Measurements from ENCODE around the gene KHK. TPM values are rescaled to one million over a fixed set of nuclear protein-coding genes. Genes with fewer than 3 reads are reported as not detected.

The KHK gene
- total RNA-seq, 1 donor, result 0.36 TPM

DNA sequence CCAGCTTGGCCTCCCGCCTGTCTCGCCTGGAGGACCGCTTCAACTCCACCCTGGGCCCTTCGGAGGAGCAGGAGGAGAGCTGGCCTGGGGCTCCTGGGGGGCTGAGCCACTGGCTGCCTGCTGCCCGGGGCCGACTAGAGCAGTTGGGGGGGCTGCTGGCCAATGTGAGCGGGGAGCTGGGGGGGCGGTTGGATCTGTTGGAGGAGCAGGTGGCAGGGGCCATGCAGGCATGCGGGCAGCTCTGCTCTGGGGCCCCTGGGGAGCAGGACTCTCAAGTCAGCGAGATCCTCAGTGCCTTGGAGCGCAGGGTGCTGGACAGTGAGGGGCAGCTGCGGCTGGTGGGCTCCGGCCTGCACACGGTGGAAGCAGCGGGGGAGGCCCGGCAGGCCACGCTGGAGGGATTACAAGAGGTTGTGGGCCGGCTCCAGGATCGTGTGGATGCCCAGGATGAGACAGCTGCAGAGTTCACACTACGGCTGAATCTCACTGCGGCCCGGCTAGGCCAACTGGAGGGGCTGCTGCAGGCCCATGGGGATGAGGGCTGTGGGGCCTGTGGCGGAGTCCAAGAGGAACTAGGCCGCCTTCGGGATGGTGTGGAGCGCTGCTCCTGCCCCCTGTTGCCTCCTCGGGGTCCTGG lies 3.7 kb upstream of the KHK start:
- Histone ChIP-seq H3K4me3 (ENCODE audit: insufficient read depth, low read length) (no peak overlapping the region), H3K4me1 (ENCODE audit: insufficient read depth, low read length) (peaks cover 30% of the 10 kb centered on the region), H3K27ac (ENCODE audit: low read depth, low read length) (no peak overlapping the region), H3K36me3 (ENCODE audit: insufficient read depth, low read length) (peaks cover 27% of the 10 kb centered on the region), H3K9me3 (ENCODE audit: low read depth, low read length) (no peaks in the 10 kb centered on the region), H4K20me1 (ENCODE audit: insufficient read depth, low read length) (peaks cover 33% of the 10 kb centered on the region), H3K27me3 (ENCODE audit: insufficient read depth, low read length) (no peaks in the 10 kb centered on the region), H3K4me2 (ENCODE audit: insufficient read depth, low read length) (no peak overlapping the region), H3K79me2 (ENCODE audit: insufficient read depth, low read length) (peaks cover 37% of the 10 kb centered on the region), H2AFZ (ENCODE audit: low read length) (no peak overlapping the region)
- DNase-seq (ENCODE audit: insufficient read length, low spot score, missing footprints), result no peak
- TF ChIP-seq, protein P1, sequence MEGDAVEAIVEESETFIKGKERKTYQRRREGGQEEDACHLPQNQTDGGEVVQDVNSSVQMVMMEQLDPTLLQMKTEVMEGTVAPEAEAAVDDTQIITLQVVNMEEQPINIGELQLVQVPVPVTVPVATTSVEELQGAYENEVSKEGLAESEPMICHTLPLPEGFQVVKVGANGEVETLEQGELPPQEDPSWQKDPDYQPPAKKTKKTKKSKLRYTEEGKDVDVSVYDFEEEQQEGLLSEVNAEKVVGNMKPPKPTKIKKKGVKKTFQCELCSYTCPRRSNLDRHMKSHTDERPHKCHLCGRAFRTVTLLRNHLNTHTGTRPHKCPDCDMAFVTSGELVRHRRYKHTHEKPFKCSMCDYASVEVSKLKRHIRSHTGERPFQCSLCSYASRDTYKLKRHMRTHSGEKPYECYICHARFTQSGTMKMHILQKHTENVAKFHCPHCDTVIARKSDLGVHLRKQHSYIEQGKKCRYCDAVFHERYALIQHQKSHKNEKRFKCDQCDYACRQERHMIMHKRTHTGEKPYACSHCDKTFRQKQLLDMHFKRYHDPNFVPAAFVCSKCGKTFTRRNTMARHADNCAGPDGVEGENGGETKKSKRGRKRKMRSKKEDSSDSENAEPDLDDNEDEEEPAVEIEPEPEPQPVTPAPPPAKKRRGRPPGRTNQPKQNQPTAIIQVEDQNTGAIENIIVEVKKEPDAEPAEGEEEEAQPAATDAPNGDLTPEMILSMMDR (IDR thresholded peaks at IDR 0.05; ENCODE audit: extremely low read depth, low read depth, low read length), result no peak

DNA sequence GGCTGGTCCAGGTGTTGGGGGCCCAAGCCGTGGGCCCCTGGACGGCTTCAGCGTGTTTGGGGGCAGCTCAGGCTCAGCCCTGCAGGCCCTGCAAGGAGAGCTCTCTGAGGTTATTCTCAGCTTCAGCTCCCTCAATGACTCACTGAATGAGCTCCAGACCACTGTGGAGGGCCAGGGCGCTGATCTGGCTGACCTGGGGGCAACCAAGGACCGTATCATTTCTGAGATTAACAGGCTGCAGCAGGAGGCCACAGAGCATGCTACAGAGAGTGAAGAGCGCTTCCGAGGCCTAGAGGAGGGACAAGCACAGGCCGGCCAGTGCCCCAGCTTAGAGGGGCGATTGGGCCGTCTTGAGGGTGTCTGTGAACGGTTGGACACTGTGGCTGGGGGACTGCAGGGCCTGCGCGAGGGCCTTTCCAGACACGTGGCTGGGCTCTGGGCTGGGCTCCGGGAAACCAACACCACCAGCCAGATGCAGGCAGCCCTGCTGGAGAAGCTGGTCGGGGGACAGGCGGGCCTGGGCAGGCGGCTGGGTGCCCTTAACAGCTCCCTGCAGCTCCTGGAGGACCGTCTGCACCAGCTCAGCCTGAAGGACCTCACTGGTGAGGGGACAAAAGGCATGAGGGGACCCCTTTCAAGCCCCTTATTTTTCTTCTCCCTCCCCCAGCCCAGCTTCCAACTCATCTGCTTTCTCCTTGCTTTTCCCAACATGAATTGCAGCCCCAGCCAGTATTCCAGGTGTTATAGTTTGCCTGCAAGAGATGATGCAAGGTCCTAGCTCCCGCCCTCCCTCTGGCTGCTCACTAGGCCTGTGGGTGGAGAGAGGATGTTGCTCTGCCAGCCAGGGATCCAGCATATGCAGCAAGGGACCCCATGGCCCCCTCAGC lies 2.9 kb upstream of the KHK start:
- Histone ChIP-seq H3K4me2 (ENCODE audit: insufficient read depth, low read length) (no peak overlapping the region), H3K27me3 (ENCODE audit: insufficient read depth, low read length) (no peaks in the 10 kb centered on the region), H3K9me3 (ENCODE audit: low read depth, low read length) (no peaks in the 10 kb centered on the region), H3K4me3 (ENCODE audit: insufficient read depth, low read length) (no peak overlapping the region), H2AFZ (ENCODE audit: low read length) (no peak overlapping the region), H3K4me1 (ENCODE audit: insufficient read depth, low read length) (peaks cover 27% of the 10 kb centered on the region), H4K20me1 (ENCODE audit: insufficient read depth, low read length) (peaks cover 33% of the 10 kb centered on the region), H3K36me3 (ENCODE audit: insufficient read depth, low read length) (peaks cover 27% of the 10 kb centered on the region), H3K27ac (ENCODE audit: low read depth, low read length) (no peak overlapping the region), H3K79me2 (ENCODE audit: insufficient read depth, low read length) (peaks cover 34% of the 10 kb centered on the region)
- DNase-seq (ENCODE audit: insufficient read length, low spot score, missing footprints), result peak; percentile 77
- TF ChIP-seq, protein P1 (IDR thresholded peaks at IDR 0.05; ENCODE audit: extremely low read depth, low read depth, low read length), result no peak

DNA sequence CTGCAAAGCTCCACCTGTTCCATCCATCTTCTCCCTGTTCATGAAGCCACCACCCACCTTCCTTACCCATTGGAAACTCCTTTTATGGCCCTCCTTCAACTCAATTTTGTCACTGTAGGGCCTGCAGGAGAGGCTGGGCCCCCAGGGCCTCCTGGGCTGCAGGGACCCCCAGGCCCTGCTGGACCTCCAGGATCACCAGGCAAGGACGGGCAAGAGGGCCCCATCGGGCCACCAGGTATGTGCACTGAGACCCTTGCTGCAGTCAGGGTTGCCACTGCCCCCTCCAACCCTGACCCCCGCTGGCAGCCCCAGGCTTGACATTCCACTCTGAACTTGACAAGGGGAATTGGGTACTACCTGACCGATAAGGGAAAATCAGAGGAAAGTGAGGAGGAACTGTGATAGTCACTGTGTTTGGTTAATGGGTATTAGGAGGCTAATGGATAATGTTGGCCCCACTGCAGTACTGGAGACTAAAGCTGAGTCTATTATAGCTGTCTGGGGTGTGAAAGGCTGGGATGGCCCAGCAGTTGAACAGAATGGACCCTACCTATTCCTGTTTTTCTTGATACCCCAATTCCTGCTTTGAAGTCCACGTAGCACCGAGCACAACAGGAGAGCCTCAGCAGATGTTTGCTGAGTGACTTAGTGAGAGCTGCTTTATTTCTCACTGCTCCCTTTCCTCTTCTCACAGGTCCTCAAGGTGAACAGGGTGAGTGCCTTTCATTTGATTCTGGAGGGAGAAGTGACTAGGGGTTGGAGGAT lies 2.1 kb upstream of the KHK start:
- Histone ChIP-seq H3K4me1 (ENCODE audit: insufficient read depth, low read length) (peaks cover 25% of the 10 kb centered on the region), H3K4me2 (ENCODE audit: insufficient read depth, low read length) (no peak overlapping the region)

More for the DNA sequence above, 2.1 kb upstream of the KHK start:
- Histone ChIP-seq H3K79me2 (ENCODE audit: insufficient read depth, low read length) (peaks cover 26% of the 10 kb centered on the region), H3K27ac (ENCODE audit: low read depth, low read length) (no peak overlapping the region), H3K36me3 (ENCODE audit: insufficient read depth, low read length) (peaks cover 27% of the 10 kb centered on the region), H3K4me3 (ENCODE audit: insufficient read depth, low read length) (no peak overlapping the region), H4K20me1 (ENCODE audit: insufficient read depth, low read length) (peaks cover 33% of the 10 kb centered on the region), H2AFZ (ENCODE audit: low read length) (no peak overlapping the region), H3K9me3 (ENCODE audit: low read depth, low read length) (no peaks in the 10 kb centered on the region), H3K27me3 (ENCODE audit: insufficient read depth, low read length) (no peaks in the 10 kb centered on the region)
- peak; percentile 80 for DNase-seq (ENCODE audit: insufficient read length, low spot score, missing footprints)
- TF ChIP-seq, protein P1 (IDR thresholded peaks at IDR 0.05; ENCODE audit: extremely low read depth, low read depth, low read length), result no peak

All from osteoblast (primary cell).